ENCODE results near the gene CCT2.

CCT2 gene

DNA sequence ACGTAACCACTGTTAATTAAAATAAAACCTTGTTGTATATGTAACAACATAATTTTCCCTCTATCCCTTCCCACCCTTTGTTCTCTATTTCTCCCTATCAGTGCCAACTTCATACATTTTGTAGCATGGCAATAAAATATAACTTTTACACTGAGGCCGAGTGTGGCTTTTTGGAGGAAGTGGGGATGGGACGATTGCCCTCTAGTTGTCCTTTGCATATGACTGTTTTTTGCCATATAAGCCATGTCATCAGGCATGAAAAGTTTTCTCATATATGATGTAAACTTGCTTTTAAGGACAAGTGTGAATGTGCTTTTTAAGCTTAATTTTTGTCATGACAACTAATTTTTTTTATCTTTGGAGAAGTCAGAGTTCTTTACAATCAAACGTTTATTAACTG, 6.2 kb upstream of the CCT2 start:
- DNase-seq (ENCODE audit: low read depth, low spot score) = no peak
- TF ChIP-seq, protein P1, sequence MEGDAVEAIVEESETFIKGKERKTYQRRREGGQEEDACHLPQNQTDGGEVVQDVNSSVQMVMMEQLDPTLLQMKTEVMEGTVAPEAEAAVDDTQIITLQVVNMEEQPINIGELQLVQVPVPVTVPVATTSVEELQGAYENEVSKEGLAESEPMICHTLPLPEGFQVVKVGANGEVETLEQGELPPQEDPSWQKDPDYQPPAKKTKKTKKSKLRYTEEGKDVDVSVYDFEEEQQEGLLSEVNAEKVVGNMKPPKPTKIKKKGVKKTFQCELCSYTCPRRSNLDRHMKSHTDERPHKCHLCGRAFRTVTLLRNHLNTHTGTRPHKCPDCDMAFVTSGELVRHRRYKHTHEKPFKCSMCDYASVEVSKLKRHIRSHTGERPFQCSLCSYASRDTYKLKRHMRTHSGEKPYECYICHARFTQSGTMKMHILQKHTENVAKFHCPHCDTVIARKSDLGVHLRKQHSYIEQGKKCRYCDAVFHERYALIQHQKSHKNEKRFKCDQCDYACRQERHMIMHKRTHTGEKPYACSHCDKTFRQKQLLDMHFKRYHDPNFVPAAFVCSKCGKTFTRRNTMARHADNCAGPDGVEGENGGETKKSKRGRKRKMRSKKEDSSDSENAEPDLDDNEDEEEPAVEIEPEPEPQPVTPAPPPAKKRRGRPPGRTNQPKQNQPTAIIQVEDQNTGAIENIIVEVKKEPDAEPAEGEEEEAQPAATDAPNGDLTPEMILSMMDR (IDR thresholded peaks at IDR 0.05; ENCODE audit: insufficient read depth, low read length, missing control alignments) = no peak
- no peak overlapping the region for H3K4me3 ChIP-seq (ENCODE audit: low read depth, low read length)
- ChIA-PET POLR2A (interaction anchor here (0.6 kb wide), 1 partner anchor 149 kb away, joined by 3 read pairs; no protein-coding TSS in a partner anchor), CTCF (interaction anchor here (1.0 to 9.3 kb wide), 3 partner anchors 8 to 194 kb away, joined by 3 to 89 read pairs (median 3); no protein-coding TSS in a partner anchor)

DNA sequence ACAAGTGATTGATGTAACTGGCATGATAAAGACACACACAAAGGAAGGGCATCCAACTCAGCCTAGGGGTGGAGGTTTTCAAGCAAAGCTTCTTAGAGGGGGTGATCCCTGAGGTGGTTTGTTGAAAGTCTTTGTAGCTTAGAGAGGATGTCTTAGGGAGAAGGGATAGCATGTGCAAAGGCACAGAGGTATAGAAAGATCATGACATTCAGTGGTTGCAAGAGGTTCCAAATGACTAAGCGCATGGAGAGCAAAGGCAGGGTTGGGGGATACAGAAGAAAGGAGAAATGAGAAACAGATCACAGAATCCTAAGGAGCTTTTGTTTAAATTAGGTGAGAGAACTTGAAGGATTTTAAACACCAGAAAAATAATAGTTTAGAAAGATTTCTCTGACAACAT, 5.2 kb upstream of the CCT2 start:
- DNase-seq (ENCODE audit: low read depth, low spot score) = no peak
- H3K4me3 ChIP-seq (ENCODE audit: low read depth, low read length) = no peak overlapping the region
- TF ChIP-seq, protein P1 (IDR thresholded peaks at IDR 0.05; ENCODE audit: insufficient read depth, low read length, missing control alignments) = no peak
- CTCF ChIA-PET = interaction anchor here (0.8 to 9.3 kb wide), 9 partner anchors 9 to 222 kb away, joined by 3 to 89 read pairs (median 3); no protein-coding TSS in a partner anchor
- POLR2A ChIA-PET = no interaction called here

DNA sequence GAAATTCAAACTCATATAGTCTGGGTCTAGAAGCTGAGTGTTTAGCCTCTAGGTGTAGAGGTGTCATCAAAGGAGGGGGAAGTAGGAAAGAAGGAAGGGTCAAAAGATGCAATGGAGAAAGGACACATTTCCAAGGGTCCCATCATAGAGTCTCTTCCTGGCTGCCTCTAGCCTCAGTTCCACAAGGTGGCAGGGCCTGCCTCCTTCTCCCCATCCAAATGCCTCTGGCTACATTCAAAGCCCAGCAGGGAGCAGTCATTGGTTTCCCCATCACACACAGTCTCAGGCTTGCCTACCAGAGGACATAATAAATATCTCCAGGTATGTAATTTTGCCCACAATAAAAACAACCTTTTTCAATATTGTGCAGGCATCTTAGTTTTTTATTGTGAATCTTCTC, 2.1 kb upstream of the CCT2 start:
- TF ChIP-seq, protein P1 (IDR thresholded peaks at IDR 0.05; ENCODE audit: insufficient read depth, low read length, missing control alignments) = no peak
- CTCF ChIA-PET = interaction anchor here (1.4 to 9.3 kb wide), 4 partner anchors 12 to 225 kb away, joined by 4 to 89 read pairs (median 8); no protein-coding TSS in a partner anchor
- POLR2A ChIA-PET = no interaction called here
- no peak for DNase-seq (ENCODE audit: low read depth, low spot score)
- H3K4me3 ChIP-seq (ENCODE audit: low read depth, low read length) = no peak overlapping the region

DNA sequence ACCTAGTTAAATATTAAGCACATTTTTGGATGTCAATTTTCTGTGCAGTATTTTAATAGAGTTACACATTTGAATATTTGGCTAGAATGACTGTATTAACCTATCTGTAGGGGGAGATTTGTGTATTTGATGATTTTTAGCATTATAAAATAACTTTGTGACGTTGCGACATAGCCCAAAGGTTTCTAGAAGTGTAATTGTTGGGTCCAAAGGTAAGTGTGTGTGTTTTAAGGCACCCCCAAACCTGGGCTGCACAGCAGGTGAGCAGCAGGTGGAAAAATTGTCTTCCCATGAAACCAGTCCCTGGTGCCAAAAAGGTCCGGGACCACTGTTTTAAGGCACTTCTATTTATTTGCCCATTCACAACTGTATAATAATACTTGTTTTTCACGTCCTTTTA, 3.3 kb downstream of the CCT2 start:
- CTCF ChIA-PET = no interaction called here
- DNase-seq (ENCODE audit: low read depth, low spot score) = no peak
- POLR2A ChIA-PET = no interaction called here
- TF ChIP-seq, protein P1 (IDR thresholded peaks at IDR 0.05; ENCODE audit: insufficient read depth, low read length, missing control alignments) = no peak
- H3K4me3 ChIP-seq (ENCODE audit: low read depth, low read length) = no peak overlapping the region

DNA sequence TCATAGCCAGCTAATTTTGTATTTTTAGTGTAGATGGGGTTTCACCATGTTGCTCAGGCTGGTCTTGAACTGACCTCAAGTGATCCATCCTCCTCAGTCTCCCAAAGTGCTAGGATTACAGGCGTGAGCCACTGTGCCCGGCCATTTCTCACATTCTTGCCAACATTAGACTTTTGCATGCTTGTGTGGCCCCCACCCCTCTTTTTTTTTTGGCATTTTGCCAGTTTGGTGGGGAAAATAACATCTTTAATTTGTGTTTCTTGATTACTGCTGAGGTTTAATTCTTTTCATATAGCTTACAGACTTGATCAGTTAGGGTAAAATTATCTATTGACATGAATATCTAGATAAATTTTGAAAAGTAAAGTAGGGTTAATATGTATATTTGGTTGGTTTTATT, 3.8 kb downstream of the CCT2 start:
- TF ChIP-seq, protein P1 (IDR thresholded peaks at IDR 0.05; ENCODE audit: insufficient read depth, low read length, missing control alignments) = no peak
- CTCF ChIA-PET = interaction anchor here (1.1 to 1.2 kb wide), 2 partner anchors 9 to 231 kb away, joined by 3 to 5 read pairs; no protein-coding TSS in a partner anchor
- no peak for DNase-seq (ENCODE audit: low read depth, low spot score)
- POLR2A ChIA-PET = no interaction called here
- H3K4me3 ChIP-seq (ENCODE audit: low read depth, low read length) = no peak overlapping the region

DNA sequence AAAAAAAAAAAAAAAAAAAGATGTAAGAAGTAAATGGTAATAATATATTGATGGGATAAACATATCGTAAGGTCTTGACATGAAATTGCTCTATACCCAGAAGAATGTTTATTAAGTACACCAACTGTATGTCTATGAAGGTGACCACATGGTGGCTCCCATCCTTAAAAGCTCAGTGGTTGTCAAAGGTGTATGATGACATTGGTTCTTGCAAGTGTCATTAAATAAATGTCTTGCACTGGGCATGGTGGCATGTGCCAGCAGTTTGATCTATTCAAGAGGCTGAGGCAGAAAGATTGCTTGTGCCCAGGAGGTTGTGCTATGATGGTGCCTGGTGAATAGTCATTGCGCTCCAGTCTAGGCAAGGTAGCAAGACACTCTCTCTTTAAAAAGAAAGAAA, 10.4 kb downstream of the CCT2 start:
- ChIA-PET CTCF (no interaction called here), POLR2A (no interaction called here)
- no peak overlapping the region for H3K4me3 ChIP-seq (ENCODE audit: low read depth, low read length)
- TF ChIP-seq, protein P1 (IDR thresholded peaks at IDR 0.05; ENCODE audit: insufficient read depth, low read length, missing control alignments) = no peak
- no peak for DNase-seq (ENCODE audit: low read depth, low spot score)

Measured in AG04449 (cell line).